GM12878 (cell line): ENCODE data around the gene RAD1.

ENCODE experiments used
- ATF3 ChIP-seq: IDR thresholded peaks from 2 replicates; pipeline ENCODE4 v1.6.1; 2011; ENCODE audit warnings: low read depth, mild to moderate bottlenecking, low read length, moderate library complexity, borderline replicate concordance; ENCODE audit errors: extremely low read depth
- BCL3 ChIP-seq: IDR thresholded peaks from 2 replicates; pipeline ENCODE4 v1.6.1; 2011; ENCODE audit warnings: borderline replicate concordance, low read depth, mild to moderate bottlenecking, moderate library complexity, low read length; ENCODE audit not compliant: insufficient read depth, poor library complexity, severe bottlenecking
- CBX5 ChIP-seq: sonication (generic); IDR thresholded peaks from 2 replicates; pipeline ENCODE4 v1.6.1; 2016; ENCODE audit warnings: low read depth, moderate library complexity, mild to moderate bottlenecking, inconsistent platforms
- CTCF ChIP-seq, 3 experiments: IDR thresholded peaks in 2 of 3; conservative IDR thresholded peaks in 1 of 3; 2 replicates each; pipeline ENCODE4 v1.5.1; 2011; ENCODE audit warnings: low read depth in 3 of 3, low read length in 3 of 3, mild to moderate bottlenecking in 3 of 3, control low read depth in 2 of 3, moderate library complexity in 2 of 3, inconsistent platforms in 1 of 3, mixed read lengths in 1 of 3; ENCODE audit not compliant: control insufficient read depth in 2 of 3, insufficient read depth in 1 of 3; ENCODE audit errors: extremely low read depth in 1 of 3
- FOS ChIP-seq: IDR thresholded peaks from 3 replicates; pipeline ENCODE4 v1.6.1; 2011; ENCODE audit warnings: borderline replicate concordance; ENCODE audit not compliant: insufficient read length; ENCODE audit errors: extremely low read depth
- PBX3 ChIP-seq: IDR thresholded peaks from 2 replicates; pipeline ENCODE4 v1.6.1; 2011; ENCODE audit warnings: mild to moderate bottlenecking, low read depth, low read length, moderate library complexity; ENCODE audit not compliant: insufficient replicate concordance
- POLR2AphosphoS5 ChIP-seq: IDR thresholded peaks from 2 replicates; pipeline ENCODE4 v1.6.1; 2011; ENCODE audit warnings: mild to moderate bottlenecking, low read length, inconsistent platforms
- RAD21 ChIP-seq: IDR thresholded peaks from 2 replicates; pipeline ENCODE4 v1.6.1; 2011; ENCODE audit warnings: mild to moderate bottlenecking, low read depth, low read length, moderate library complexity; ENCODE audit not compliant: insufficient read depth
- REST ChIP-seq: IDR thresholded peaks from 2 replicates; pipeline ENCODE4 v1.6.1; 2012; ENCODE audit warnings: mild to moderate bottlenecking, low read depth, low read length
- SRF ChIP-seq, 2 experiments: IDR thresholded peaks; 2 replicates each; pipeline ENCODE4 v1.6.1; 2011; ENCODE audit warnings: low read depth in 2 of 2, low read length in 2 of 2, mild to moderate bottlenecking in 1 of 2, moderate library complexity in 1 of 2
- SUPT20H ChIP-seq: IDR thresholded peaks from 2 replicates; pipeline ENCODE4 v1.6.1; 2011; ENCODE audit warnings: low read depth, mild to moderate bottlenecking, low read length, moderate library complexity, borderline replicate concordance; ENCODE audit not compliant: control insufficient read depth
- TAF1 ChIP-seq: IDR thresholded peaks from 2 replicates; pipeline ENCODE4 v1.6.1; 2011; ENCODE audit warnings: mild to moderate bottlenecking, low read depth, low read length, borderline replicate concordance
- YY1 ChIP-seq: IDR thresholded peaks from 2 replicates; pipeline ENCODE4 v1.6.1; 2011; ENCODE audit warnings: low read depth, mild to moderate bottlenecking, low read length

- TF ChIP-seq BCL3 (no peak), CBX5 (no peak), CTCF (IDR thresholded peaks at IDR 0.05 in 2 of 3, conservative IDR thresholded peaks at IDR 0.05 in 1 of 3; ENCODE audit: control insufficient read depth in 2 of 3, extremely low read depth in 1 of 3, insufficient read depth in 1 of 3, low read depth in 3 of 3, low read length in 3 of 3) (peak; percentile 77 to 82 (median 79)), YY1 (peak; percentile 57), RAD21 (peak; percentile 90), PBX3 (no peak), POLR2AphosphoS5 (no peak), REST (no peak), TAF1 (no peak), FOS (no peak), SRF (IDR thresholded peaks at IDR 0.05; ENCODE audit: low read depth in 2 of 2, low read length in 2 of 2) (no peak), SUPT20H (no peak), ATF3 (no peak)
These were observed 16.9 kb downstream of the RAD1 start for GRCh38 chr5:34898258-34898895.
